HG03139 (cell line): ENCODE data around the gene MME.
"Not testable (repeated sequence)": the region's sequence is repeated elsewhere in the genome, so short reads cannot be mapped to it uniquely, and the experiment has no call there.

ENCODE experiments used
- ATAC-seq: cut with Tn5 transposase; IDR thresholded peaks from one replicate; pipeline ENCODE4 v1.9.1; 2021; ENCODE audit not compliant: unreplicated experiment

MME gene

DNA sequence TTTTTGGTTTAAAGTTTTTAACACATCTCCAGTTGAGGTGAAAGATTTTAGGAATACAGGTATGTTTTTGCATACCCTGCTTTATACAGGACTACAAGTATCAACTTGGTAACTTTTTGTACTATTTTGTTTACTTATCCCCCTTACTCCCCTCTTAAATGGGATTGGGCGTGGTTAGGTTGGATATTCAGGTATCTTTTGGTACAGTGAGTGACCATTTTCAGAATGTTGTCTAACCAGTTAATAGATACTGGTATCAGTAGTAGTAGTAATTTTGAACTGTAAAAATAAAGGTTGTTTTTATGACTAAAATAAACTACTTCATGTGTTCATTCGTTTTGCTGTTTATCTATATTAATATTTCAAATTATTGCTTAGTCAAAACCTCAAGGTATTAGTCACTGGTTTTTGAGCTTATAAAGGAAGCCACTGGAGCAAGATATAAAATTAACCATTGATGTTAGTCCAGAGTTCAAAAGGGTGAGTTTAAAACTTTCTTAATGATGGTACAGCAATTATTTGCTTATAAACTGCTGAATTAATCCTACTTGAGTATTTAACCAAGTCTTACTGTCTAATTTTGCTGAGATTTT is 3.3 kb downstream of the MME start:
- no peak for ATAC-seq

DNA sequence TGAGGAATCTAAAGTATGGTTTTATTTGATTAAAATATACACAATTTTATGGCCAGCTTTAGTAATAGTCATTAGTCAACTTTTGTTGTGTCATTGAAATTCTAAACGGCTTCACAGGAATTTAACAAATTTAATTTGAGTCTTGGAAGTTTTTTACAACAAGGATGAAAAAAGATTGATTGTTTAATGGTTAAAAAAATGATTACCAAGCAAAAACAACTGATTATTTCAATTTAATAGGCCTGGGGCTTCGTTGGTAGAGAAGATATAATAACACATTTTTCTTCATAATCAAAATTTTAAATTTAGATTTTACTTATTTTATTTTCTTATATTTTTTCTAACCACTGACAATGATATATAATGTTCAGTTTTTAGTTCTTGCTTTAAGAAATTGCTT is 4.4 kb downstream of the MME start:
- ATAC-seq: no peak

DNA sequence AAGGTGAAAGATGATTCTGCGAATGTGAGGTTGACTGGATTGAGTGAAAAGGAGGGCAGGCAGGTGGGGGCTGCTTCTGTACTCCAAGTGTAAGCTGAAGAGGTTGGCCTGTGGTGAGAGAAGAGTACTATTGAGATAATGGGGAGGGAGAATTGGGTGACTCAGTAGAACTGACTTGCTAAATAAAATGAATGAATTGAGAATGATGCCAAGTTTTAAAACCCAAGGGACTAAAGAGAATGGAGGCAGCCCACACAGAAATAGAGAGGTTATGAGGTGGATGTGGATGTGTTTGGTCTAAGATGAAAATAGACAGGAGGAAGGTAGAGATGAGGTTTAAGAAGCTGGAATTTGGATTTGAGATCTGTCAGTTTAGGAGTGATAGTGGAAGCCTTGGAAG is 5.9 kb downstream of the MME start:
- ATAC-seq: no peak

DNA sequence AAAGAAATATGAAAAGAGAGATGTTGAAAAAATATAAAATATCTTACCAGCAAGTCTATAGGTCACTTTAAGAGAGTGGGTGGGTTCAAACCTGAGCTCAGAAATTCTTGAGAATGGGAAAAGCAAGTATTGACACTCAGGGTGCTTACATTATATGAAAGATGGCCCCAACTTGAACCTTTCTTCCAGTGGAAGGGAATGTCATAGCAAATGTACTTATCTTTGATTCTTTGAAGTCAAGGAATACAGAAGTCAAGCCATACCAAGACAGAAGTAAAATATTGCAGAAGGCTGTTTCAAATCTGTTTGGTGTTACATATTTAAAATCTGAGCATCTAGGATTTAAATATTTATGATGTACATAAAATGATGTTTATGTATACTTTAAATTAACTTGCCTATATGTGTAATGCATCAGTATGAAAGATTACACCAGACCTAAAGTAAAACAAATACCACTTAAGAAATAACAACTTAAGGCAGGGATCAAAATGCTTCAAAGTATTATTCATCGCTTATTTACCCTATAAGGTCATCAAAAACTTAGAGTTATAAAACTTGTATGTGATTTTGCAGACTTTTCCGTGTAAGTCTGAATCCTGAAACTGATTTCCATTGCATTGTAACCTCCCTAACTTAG is 8.7 kb downstream of the MME start:
- no peak for ATAC-seq

DNA sequence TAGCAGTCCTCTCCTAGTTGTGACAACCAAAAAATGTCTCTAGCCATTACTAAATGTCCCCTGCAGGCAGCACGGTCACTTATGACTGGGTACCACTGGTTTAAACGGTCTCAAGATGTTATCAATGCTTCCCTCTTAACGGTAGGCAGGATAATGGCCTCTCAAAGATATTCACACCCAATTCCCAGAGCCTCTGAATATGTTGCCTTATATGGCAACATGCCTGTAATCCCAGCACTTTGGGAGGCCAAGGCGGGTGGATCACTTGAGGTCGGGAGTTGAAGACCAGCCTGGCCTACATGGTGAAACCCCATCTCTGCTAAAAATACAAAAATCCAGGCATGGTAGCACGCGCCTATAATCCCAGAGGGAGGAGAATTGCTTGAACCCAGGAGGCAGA is 9.4 kb downstream of the MME start:
- ATAC-seq: no peak

DNA sequence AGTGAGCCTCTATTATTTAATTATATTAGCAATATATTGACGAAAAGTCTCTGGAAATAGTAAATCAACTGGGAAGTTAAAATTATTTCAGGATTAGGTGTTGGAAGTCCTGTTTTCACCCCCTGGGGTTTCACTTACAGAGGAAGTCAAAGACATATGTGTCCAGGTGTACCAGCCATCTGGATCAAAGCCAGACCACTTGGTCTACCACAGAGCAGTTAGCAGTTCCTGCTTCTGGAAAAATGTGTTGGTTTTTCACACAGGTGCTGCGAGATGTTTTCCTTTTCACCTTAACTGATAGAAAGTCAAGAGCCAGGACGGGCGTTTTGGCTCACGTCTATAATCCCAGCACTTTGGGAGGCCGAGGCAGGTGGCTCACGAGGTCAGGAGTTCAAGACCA is 13.1 kb downstream of the MME start:
- ATAC-seq: no peak

DNA sequence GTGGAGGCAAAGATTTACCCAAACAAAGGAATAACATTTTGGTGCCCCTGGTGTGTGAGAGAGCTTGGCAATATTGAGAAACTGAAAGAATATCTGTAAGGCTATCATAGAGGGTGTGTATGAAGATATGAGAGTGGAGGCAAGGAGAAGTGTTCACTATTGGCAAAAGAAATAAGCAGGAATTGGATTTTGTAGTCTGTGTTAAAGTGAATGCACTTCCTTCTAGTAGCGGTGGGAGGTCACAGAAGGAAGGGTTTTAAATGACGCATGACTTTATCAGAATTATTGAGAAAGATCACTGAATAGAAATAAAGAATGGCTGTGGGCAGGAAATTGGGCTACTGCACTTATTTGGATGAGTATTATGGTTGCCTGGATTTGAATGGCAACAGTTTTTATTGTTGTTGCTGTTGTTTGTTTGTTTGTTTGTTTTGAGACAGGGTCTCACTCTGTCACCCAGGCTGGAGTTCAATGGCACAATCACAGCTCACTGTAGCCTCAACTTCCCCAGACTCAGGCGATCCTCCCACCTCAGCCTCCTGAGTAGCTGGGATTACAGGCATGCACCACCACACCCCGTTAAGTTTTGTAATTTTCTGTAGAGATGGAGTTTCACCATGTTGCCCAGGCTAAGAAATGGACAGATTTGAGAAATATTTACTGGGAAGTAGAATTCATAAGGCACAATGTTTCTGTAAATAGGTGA is 16.3 kb downstream of the MME start:
- ATAC-seq: no peak

DNA sequence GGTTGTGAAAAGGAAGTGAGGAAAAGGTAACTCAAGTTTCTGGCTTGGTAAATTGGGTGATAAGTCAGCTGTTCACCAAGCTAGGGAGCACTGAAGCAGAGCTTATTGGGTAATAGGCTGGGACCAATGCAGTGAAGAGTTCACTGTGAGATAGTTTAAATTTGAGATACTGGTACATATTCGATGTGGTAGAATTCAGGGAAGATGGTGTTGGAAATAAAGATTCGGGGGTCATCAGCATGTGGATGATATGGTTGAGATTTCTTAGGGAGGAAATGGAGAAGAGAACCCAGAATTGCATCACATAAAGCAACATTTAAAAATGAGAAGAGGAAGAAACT is 16.9 kb downstream of the MME start:
- no peak for ATAC-seq

DNA sequence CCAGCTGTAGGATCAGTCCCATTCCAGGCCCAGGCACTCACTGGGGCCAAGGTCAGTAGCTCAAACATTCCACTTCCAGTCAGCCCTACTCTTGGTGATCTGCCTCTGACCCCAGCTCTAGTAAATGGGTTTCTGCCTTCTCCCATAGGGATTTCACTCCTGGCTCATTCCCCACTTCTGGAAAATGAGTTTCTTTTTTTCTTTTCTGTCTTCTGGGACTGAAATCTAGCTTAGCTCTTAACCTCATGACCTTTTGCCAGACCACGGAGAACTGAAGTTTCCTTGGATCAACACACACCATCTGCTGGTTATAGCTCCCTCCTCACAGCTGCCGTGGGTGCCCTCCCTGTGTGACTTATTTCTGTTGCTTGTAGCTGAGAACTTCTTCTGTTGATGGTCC is 21.3 kb downstream of the MME start:
- ATAC-seq: no peak

DNA sequence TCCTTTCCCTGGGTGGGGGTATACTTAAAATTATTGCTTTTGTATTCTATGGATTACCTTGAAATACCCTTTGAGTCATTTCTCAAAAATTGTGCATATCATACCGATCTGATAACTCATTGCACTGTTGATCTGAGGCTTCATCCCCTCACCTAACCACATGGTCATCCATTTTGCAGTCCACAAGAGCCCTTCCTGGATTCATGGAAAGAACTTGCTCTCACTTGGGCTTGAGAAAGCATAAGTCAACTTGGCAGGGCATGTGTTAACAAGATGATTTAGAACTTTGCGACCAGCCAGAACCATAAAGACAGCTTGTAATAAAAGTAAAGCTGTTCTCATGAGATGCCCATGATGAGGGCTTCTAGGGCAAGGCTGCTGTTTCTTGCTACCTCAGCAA is 22.2 kb downstream of the MME start:
- no peak for ATAC-seq

DNA sequence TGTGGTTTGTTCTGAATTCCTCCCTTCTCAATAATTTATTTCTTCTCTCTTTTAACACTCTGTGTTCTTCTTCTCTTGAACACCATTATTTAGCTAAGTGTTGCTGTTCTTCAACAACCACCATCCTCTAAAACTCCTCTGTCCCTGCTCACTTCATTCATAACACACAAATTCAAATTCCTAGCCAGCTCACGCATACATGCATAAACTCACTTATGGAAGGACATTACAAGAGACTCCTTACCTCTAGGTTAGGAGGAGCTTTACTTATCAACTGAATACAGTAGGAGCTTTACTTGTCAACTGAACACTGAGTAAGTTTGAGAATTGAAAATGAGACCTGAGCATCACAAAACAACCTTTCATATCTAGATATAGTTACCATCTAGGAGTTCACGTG is 23.6 kb downstream of the MME start:
- no peak for ATAC-seq

DNA sequence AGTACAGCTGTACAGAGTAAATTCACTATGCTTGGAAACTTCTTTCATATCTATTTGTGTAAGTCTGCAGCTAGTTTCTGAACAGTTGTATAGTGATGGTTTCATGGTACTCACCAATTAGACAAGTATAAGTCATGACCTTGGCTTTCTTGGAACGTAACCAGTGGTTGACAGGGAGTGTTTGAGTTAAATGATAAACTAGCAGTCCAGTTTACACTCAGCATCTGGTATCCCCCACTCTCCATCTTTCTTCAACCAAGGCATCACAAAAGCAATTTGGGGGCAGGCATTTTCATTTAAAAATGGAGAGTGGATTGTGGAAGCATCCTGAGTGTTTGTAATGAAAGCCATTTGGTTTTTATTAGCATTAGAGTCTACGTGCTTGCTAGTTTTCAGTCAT is 26.0 kb downstream of the MME start:
- no peak for ATAC-seq

DNA sequence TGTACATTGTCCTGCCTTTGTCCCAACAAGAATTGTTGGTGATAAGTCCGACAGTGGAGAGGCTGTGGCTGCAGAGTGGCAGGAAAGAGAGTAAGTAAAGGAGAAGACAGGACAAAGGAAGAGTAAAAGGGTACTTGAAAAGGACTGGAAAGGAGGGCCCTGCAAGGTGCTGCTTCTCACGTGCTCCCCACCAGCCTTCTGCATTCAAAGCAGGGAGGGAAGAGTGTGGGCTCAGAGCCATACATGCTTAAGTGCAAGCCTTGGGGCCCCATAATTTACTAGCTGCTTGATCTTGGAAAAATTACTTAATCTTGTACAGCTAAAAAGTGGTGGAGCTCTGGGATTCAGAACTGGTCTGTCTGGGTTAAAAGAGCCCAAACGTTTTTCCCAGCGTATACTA is 29.9 kb downstream of the MME start:
- no peak for ATAC-seq

DNA sequence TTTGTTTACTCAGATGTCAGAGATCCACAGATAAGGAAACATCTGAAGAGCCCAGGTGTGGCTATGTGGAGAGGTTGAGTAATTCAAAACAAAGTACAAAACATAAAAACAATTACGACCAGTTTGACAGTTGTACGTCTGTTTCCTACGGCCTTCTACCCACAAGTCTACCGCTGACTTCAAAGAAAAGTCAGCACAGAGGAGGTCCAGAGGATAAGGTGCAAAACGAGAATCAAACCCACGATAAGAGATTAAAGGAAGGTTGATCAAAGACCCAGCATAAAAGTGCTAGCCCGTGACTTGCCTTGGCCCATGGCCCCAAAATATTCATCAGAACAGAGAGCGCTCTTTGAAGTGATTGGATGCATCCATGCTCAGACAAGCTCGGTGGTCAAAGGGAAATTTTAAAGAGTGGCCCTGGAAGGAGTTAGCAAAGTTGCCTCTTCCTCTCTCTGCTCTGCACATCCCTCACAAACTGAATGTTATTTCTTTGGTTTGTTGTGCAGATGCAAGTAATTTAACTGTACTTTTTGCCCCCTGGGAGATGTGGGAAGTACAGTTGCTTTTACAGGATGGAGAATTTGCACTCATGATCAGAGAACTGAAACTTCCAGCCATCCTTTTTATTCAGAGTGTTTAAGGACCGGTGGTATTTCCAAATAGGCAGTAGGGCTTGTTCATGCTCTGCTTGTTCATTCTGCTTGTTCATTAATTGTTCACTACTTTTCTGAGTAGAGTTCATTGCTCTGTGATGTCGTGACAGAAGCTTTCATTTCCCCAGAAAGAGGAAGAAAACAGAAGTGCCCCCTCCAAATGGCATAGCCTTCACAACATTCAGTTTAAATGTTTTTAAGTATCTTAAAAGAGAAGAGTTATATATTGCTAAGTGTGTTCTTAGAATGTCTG is 31.1 kb downstream of the MME start:
- no peak for ATAC-seq

DNA sequence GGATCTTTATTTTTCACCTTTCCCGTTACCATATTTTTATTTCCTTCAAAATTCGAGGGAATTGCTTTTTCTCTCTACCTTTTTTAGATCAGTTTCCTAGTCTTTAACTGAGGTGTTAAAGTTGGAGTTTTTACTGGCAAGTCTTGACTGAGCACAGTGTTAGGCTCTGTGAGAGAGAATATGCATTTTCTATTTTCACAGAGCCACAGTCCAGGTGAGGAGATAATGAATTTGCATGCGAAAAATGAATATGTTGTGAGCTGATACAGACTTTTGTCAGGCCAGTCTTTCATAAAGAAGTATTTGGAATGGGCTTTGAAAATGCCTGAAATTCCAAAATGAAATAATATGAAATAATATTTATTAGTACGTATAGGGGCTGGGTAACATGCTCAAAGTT is 31.9 kb downstream of the MME start:
- no peak for ATAC-seq

DNA sequence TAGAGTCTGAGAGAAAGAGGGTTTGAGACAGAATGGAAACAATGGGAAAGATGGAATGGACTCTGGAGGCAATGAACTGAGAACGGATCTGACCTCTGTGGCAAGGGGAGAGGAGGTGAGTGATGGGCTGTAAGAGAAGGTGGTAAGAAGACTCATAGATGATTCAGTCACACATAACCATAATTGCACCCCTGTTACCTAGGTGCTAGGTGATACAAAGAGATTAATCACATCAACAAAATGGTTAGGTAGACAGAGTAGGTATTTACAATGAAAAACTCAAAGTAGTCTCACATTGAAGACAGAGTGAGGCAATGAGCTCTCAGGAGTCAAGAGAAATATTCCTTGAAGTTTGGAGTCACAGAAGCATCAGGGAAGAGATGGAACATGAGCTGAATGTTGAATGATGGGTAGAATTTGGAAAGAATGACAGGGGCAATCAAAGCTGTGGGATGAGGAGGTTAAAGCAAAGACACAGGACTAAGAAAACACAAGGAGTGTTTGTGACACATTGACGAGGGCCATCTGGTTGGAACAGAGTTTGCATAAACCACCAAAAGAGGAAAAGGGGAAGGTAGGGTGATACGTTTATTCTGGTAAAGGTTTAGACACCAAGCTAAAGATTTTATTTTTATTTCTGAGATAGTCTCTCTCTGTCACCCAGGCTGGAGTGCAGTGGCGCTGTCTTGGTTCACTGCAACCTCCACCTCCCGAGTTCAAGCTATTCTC is 32.7 kb downstream of the MME start:
- no peak for ATAC-seq

DNA sequence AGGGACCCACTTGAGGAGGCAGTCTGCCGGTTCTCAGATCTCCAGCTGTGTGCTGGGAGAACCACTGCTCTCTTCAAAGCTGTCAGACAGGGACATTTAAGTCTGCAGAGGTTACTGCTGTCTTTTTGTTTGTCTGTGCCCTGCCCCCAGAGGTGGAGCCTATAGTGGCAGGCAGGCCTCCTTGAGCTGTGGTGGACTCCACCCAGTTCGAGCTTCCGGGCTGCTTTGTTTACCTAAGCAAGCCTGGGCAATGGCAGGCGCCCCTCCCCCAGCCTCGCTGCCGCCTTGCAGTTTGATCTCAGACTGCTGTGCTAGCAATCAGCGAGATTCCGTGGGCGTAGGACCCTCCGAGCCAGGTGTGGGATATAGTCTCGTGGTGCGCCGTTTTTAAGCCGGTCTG is 44.6 kb downstream of the MME start:
- ATAC-seq: not testable (repeated sequence)

DNA sequence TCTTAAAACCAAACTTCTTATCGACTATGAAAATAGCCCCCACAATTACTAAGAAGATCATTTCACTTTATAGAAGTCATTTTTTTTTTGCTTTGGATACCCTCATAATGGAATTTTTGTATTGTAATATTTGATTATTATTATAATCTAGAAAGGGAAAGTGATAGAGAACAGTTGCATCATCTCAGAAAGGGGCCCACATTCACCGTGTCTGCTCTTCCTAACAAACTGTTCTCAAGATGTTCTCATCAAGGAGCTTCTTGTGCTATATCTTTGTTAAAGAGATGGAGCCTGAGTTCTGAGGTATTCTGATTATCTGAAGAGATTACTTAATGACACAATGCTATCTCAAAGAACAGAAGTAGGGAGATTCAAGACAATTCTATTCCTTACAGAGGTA is 49.3 kb downstream of the MME start:
- ATAC-seq: no peak

DNA sequence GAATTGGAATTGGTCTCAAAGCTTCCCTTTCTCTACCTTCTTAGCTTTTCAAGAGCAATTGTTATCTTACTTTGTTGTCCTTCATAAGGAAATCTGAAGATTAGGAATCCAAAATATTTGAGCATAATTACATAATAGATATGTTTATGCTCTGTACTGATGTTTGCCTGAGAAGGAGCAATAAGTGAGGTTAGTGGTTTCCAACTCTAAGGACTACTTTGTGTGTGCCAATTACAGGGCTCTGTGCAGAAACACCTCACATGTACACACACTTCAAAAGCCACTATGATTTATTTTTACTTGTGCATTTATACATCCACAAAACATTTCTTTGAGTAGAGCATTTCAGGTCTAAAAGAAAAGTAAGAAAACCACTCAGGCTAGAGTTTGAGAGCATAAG is 49.9 kb downstream of the MME start:
- no peak for ATAC-seq

DNA sequence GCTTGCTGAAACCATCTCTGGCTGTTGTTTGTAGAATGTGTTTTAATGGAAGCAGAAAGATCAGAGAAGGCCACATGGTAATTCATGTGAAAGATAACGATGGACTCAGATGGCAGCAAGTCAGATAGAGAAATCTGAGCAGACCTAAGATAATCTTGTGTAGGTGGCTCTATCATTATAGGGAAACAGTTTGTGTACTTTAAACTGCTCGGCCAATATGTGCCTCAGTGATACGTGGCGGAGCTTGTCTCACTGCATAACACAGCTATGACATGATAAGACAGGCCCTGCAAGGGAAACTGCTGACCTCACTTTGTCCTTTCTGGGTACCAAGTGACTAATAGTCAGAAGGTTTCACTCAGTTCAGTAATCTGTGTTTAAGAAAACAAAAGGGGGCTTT is 51.0 kb downstream of the MME start:
- ATAC-seq: no peak

DNA sequence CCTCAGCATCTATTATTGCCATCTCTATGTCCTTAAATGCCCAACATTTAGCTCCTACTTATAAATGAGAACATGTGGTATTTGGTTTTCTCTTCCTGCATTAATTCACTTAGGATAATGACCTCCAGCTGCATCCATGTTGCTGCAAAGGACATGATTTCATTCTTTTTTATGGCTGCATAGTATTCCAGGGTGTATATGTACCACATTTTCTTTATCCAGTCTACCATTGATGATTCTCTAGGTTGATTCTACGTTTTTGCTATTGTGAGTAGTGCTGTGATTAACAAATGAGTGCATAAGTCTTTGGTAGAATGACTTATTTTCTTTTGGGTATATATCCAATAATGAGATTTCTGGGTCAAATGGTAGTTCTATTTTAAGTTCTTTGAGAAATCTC is 54.2 kb downstream of the MME start:
- ATAC-seq: not testable (repeated sequence)
